Activated CD4-positive, alpha-beta T cell treated with anti-CD3 and anti-CD28 coated beads, Interleukin-2, amount 50 U/mL, for 24 hours (primary cell): ENCODE results near the gene RUNX2.
A peak's percentile ranks its signal among the peaks of the same experiment; 100 is the strongest.

Source experiments
- DNase-seq, 2 donors: peaks; one replicate each; pipeline ENCODE4 v3.0.0-alpha.2; 2020; ENCODE audit warnings: low read depth in 1 of 2, low spot score in 1 of 2

Gene RUNX2

DNA sequence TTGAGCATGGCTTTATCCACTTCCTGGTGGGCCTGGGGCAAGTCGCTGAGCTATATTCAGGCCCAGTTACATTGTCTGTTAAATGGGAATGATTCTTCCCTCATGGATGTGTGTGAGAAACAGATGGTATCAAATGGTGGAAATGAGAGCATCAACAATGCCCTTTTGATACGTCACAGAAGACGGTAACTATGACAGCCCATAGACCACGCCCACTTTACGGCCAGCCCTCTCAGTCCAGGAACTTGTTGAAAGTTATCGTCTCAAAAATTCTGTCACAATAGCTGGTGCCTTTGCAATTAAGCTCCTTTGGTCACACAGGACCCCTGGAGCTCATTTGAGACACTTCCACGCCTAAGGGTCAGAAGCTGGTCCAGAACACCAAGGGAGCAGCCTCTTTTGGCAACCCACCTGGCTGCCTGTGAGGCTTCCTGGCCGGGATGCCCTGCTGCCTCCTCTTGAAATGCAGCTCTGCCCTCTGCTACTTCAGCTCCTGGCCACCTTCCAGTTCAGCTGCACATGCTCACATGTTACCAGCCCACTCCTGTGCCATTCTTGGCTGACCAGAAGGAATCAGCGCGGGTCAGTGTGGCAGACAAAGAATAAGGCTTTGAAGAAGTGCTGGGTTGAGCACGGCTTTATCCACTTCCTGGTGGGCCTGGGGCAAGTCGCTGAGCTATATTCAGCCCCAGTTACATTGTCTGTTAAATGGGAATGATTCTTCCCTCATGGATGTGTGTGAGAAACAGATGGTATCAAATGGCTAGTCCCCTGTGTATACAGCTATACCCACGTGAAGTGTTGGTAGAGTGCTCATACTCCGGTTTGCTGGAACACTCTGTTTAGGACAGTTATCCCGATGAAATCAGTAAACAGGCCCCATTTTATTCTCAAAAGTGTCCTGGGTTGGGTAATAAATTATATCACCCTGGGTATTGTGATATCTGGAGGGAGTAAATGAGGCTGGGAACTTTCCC is 248.8 kb downstream of the RUNX2 start:
- no peak for DNase-seq

DNA sequence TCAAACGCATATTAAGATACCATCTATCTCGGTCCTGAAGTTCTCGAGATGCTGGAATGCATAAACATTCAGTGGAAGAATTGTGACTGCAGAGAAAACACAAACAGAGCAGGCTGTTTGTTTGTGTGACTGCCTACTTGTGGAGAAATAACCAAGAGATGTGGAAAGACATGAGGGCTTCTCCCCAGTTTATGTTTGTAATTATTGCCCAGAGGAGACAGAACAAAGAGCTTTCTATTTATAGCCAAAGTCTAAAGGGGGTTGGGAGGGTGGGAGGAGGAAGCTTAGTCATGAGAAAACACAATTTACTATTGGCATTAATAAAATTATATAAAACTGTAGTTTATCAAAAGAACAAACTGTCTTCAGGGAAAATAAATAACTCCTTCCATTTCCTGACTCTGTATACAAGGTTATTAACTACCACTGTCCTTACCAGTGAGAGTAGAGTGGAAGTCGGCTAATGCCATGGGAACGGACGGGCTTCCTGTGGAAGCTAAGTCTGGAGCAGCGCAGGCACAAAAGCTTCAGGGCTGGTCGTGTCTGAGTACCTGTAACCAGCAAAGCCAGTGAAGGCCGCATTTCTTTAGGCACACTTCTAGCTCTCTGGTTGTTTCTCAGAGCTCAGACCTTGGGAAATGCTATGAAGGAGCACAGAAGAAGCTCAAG is 249.8 kb downstream of the RUNX2 start:
- no peak for DNase-seq

DNA sequence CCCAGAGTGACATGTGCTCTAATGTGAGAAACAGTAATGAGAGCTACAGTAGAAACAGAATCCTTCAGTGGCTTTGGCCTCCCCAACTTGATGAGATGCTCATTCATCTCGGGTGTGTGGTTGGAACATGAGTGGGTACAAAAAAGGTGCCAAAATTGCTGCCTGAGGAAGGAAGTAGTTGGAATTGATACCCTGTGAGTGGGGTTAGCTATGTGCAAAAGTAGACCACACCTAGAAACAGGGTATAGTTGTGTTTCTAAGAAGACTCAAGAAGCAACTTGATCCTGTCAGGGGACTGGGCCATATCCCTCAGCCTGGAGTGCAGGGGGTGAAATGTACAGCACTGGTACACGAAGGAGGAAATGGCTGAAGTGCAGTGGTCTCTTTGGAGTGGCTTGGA is 256.0 kb downstream of the RUNX2 start:
- no peak for DNase-seq

DNA sequence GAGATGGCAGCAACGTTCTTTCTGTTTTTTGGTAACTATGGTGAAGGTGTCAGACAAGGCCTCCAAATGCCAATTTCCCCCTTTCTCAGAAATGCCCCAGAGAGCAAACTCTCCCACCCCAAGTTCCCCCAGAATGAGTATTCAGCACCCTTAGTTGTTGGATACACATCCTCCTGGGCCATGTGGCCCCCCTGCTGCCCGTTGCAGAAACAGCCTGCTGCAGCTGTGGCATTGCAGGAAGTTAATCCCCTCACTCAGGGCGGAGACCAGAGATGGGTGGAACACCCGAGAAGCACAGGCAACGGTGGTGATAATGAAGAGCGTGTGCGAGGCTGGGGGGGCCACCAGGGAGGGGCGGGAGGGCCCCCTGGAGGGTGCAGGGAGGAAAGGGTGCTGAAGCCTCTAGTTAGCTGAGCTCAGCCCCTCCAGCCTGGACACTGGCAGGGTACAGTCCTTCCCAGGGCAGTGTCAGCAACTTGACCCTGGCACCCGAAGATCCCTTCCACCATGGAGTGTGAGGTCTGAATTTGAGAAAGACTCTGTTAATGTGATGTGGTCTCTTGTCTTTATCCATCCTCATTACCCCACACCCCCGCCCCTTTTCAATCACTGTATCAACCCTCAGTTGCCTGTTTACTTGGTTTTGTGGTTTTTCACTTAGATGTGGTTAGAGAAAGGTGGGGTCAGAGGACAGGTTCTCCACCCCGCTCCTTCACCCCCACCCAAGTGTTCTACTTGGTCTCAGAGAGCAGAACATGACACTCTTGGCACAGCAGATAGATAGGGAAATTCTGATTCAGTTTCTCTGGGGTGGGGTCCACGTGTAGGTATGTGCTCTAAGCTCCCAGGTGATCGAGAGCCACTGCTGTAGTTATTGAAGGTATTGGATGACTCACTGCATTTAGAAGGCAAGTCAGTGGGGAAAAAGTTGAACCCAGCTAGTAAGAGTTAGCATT is 258.4 kb downstream of the RUNX2 start:
- DNase-seq: peak in 1 of 2 donors; percentile 36

DNA sequence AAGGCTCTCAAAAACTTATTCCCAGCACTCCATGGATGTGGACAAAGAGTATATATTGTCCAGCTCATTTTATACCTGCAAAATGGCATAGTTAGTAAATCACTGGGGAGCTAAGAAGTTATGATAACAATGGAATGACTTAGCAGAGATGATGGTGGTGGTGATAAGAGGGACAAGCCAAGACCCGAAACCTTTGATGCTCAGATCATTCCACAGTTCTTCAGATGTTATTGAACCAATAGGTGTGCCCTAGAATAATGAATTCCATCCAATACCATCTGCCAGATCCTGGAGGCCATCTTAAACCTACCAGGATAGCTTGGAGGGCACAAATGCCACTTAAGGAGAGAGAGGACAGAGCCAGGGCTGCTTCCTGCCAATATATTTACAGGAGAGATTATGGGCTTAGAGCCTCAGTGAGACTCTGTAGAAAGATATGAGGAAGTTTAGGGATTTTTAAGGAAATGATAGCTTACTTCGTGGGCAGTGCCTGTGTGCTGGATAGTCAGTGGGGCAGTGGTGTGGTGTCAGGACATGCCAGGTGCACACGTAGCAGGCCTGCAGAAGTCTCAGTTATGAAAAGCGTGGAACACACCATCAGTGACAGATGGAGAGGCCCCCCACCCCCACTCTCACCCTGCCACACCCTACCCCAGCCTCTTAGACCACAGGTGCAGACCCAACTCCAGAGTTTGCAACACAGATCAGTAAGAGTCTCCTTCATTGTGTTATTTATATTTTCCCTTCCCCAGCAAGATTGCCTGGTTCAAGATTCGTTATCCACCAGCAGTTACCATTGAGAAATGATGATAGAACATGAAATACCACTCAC is 259.3 kb downstream of the RUNX2 start:
- no peak for DNase-seq

DNA sequence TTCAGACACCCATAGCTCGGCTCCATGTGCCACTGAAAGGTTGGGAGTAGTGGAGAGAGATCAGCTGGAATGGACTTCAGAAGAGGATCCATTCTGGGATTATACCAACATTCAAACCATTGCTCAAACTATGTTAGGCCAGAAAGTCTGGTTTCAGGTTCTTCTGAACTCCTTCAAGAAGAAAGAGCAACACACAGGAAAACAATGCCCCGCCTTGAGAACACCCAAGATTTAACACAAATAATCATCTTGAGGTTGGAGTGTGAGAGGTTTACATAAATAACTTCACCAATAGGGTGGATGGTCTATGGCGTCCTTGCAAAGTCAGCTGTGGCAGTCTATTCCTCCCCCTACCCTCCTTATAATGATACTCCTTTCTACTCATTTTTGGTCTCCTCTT is 261.2 kb downstream of the RUNX2 start:
- no peak for DNase-seq

DNA sequence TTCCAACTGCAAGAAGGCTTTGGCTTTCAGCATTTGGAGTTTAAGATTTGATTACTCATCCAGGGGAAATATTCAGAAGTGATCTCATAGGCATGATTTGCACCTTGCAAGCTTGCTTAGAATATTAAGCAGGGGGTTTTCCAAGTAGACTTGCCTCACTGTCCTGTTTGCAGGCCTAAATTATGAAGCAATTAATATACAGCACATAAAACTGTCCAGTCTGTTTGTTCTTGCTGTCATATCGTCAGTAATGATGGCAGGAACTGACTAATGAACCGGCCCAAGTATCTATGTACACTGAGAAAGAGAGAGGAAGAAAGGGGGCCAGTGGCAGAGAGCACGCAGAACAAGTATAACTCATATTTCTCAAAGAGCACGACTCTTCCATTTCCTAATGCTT is 262.1 kb downstream of the RUNX2 start:
- DNase-seq: no peak

DNA sequence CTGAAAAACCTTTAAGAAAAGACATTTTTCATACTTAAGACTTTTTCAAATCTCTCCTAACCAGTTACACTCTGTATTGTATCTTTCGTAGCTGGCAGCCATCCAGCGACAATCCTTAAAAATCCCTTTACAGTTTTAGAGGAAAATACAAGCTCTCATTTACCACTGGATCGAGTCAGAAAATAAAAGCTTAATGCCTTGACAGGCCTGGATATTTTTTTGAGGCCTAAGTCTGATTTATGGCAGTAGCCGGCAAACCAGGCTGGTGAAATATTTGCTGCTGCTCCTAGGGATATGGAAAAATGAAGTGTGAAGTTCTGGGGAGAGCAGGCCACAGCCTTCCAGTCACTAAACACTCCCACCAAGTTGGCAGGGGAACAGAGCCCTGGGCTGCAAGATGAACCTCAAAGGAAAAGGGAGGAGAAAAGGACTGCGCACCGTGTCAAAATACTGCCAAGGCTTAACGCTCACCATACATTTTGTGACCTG is 262.6 kb downstream of the RUNX2 start:
- no peak for DNase-seq

DNA sequence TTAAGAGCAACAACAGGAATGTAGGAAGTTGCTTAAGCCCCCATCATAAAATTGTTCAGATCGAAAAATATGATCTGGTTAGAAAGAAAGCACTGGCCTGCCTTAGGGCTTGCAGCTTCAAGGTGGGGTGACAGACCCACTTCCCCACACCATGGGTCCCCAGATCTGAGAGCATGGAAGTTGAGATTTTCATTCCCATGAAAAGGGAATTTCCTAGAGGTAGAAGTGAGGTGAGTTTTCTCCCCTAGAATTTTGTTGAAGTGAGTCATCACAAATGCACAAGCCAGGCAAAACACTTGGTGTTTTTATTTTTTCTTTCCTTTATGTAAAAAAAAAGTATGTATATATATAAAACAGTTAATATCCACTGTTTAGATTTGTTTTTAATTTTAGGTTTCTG is 263.2 kb downstream of the RUNX2 start:
- DNase-seq: no peak

DNA sequence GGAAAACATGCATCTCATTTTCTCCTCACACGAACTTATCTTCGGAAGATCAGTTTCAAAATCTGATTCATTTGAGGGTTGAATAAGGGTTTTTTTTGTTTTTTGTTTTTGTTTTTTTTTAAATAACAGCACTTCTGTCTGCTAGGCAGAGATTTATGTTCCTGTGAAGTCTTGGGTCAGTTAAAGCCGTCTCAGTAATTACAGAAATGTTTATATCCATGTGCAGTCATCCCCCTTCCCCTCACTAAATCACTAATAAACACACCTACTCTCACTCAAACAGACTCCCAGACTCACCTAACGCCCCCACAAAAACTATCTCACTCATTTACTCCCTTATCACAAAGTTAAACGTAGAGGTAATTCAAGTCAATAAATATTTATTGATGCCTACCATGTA is 263.8 kb downstream of the RUNX2 start:
- DNase-seq: no peak

DNA sequence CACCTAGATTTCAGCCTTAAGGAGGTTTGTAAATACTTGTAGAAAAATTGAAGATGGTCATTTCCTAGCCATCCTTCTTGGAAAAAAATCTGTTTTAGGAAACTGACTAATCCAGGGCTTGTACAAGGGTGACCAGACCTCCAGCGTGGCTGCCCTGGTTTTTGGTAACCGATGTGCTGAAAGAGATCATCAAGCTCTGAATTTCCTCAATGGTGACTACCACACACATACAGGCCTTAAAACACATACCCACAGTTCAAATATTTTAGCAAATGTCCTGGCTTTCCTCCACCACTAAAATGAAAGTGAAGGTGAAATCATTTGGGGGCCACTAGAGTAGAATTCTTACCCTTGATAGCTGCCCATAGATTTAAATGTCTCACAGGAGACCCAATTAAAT is 264.9 kb downstream of the RUNX2 start:
- DNase-seq: no peak

DNA sequence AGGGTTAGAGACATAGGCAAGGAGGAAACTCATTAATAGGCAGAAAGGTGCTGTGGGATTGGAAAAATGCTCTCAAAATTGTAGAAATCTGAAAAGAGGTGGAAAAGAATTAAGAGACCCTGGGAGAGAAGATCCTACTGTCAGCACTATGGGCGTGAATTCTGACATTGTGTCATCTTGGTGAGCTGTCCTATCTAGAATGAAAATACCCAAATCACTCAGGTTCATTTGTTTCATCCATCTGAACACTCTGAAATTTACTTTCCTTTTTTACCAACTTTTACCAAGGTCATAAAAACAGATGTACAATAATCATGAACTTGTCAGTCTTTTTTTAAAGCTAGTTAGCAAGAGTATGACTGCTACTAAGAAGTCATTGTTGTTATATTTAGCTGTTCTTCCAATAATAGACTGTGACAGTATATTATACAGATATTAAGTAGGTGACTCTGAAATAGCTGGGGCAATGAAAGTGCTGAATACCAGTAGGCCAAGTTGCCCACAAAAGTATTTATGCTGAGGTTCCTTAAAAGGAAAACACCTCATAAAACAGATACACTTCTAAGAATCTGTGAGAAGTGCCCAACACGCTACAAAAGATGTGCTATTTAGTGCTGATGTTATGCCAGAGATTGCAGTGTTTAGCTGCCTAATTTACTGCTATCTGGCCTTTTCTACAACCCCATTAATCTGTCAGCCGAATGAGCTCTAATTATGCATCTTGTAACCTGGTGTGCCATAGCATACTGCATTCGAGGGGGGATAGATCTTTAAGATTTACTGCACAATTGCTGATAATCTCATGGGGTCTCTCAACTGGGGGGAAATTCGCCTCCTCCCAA is 267.1 kb downstream of the RUNX2 start:
- DNase-seq: no peak

DNA sequence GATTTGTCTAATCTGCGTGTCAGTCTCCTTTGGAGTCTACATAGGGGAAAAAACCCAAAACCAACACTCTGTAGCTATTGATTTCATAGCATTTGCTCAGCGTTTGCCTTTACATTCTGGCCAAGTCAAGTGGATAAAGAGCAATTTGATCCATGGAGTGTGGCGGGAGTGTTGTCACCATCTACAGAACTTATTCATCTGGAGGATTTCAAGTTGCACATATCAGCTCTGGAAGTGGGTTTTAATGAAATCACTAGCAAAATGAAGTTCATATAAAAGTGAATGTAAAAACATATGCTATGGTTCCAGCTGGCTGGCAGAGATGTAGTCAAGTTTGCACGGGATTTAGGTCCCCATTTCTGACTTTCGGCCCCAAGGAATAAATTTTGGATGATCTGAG is 269.3 kb downstream of the RUNX2 start:
- DNase-seq: no peak

DNA sequence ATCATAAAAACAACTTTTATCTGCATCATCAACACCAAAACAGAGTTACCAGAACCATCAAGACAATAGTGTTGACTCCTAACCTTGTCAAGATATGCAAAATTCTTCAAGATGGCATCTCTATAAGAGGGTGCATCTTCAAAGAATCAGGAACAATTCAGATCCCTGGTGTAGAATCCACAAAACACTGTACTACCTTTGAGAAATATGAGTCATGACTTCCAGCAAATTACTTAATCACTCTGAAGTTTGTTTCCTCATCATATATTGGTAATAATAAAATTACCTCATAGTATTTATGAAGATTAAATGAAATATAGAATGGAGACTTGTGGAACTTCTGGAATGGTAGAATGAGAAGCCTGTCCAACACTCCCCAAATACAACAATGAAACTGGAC is 270.9 kb downstream of the RUNX2 start:
- no peak for DNase-seq

DNA sequence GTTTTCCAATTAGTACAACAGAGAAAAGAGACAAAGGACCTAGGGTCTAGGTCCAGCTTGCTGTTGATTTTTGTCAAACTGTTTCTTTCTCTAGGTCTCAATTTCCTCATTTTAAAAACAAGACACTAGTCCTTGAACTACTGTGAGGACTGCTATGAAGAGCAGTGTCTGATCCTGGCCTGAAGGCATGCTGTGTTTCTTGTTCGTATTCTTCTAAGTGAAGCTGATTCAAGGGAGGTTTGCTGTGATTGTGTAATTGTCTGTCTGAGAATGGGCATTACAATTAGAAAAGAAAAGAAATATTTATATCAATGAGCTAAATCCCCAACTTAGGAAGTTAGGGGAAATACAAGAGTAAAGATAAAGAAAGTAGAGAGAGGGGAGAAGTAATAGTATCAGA is 277.8 kb downstream of the RUNX2 start:
- DNase-seq: no peak

DNA sequence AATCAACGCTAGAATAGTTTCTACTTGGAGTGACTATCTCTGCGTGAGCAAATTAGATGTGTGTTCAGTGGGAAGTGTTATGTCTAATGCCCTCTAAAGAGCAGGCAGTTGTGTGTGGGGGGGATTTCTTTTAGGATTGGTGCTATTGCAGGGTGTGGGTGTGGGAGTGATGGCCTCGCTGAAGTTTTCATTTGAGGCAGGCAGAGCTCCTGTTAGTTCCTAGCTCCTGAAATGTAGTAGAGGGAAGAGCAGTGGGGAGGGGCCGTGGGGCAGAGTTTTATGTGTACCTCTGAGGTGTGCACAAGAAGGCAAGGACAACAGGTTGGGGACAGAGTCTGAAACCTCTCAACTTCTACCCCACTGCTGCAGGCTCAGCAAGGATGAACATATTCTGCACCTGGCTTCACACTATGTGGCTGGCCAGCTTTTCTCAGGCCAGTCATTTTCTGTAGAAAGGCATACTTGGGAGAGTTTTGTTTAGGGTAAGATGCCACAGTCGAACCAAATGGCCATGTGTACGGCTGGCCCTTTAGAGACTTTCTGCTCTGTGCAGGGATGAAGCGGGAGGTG is 278.8 kb downstream of the RUNX2 start:
- no peak for DNase-seq

DNA sequence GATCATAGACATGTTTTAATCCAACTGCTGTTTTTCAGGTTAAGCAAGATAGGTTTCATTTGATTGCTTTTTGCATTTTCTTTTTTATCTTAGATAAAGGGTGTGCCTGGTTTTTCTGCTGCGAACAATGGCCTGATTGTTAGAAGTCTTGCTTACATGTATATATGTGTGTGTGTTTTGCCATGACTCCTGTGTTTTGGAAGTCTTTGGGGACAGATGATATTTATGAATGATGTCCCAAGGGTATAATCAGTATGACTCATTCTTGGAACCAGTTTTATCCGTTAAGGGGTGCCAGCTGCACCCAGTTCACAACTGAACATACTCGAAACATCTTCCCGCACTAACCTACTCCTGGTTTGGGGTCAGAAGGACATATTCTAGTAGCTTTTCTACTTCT is 279.7 kb downstream of the RUNX2 start:
- no peak for DNase-seq

DNA sequence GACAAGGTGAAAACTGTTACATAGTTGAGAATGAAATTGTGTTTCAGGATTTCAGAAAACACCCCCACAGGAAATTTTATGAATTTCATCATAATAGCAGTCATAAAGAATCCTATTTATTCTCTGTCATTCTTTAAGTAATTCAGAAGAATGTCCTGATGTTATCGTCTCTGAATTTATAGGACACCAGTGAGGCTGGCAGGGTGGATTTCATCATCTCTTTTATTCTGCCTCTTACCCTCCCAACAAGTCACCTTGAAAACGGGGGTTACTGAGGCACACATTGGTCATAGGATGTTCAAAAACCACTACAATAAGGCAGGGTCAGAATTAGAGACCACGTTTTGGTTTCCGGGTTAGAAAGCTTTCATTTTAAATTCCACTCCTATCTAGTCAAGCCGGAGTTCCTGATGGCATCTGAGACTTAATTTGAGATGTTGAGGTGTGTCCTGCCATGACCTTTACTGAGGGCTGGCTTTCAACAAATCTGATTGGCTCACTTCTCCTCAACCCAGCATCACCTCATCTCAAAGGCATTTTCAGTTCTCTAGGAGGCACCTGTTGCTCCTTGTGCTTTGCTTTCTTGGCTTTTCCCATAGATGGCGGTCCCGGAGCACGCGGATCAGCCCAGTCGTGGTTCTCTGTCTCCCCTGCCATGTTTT is 280.3 kb downstream of the RUNX2 start:
- no peak for DNase-seq
